ENCODE measurements around the gene RILPL1. TPM values are rescaled to one million over a fixed set of nuclear protein-coding genes. Genes with fewer than 3 reads are reported as not detected.
"Not testable (repeated sequence)": the region's sequence is repeated elsewhere in the genome, so short reads cannot be mapped to it uniquely, and the experiment has no call there.

Gene RILPL1
- total and polyA plus RNA-seq, 12 donors, result 12.9 to 42.9 (median 20.6) TPM

DNA sequence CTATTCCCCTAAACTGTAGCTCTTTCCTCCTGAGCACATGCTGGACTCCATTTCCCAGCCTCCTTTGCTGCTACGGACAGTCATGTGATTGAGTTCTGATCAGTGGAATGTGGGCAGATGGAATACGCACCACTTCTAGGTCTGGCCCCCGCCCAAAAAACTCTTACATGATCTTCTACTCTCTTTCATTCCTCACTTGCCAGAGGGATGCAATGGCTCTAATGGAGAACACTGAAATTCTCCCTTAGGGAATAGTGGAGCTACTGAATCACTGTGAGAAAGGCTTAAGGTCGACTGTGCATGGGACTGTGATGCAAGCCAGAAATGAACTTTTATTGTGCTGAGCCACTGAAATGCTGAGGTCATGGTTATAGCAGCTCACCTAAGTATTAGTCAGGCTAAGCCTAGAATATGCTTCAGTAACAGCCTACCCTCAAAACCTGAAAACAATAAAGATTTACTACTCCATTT, 37.9 kb upstream of the RILPL1 start:
- H3K27me3 ChIP-seq, result no peaks in the 10 kb centered on the region
- 33 to 41% (median 36%) methylated on average over 4 of the region's 4 CpGs for WGBS, 4 donors
- intact Hi-C loops (cut with DNase I), result no loop called here
- no peaks in the 10 kb centered on the region for H3K9me3 ChIP-seq (replicated peaks in 1 of 3)
- TF ChIP-seq POLR2A (IDR thresholded peaks at IDR 0.05), result no peak
- TF ChIP-seq, protein P1, sequence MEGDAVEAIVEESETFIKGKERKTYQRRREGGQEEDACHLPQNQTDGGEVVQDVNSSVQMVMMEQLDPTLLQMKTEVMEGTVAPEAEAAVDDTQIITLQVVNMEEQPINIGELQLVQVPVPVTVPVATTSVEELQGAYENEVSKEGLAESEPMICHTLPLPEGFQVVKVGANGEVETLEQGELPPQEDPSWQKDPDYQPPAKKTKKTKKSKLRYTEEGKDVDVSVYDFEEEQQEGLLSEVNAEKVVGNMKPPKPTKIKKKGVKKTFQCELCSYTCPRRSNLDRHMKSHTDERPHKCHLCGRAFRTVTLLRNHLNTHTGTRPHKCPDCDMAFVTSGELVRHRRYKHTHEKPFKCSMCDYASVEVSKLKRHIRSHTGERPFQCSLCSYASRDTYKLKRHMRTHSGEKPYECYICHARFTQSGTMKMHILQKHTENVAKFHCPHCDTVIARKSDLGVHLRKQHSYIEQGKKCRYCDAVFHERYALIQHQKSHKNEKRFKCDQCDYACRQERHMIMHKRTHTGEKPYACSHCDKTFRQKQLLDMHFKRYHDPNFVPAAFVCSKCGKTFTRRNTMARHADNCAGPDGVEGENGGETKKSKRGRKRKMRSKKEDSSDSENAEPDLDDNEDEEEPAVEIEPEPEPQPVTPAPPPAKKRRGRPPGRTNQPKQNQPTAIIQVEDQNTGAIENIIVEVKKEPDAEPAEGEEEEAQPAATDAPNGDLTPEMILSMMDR (IDR thresholded peaks at IDR 0.05), result no peak
- no peaks in the 10 kb centered on the region for H3K36me3 ChIP-seq (replicated peaks in 1 of 2)
- H3K4me3 ChIP-seq, result no peak overlapping the region
- peak; percentile 21 to 82 (median 66) for DNase-seq
- peak overlapping the region in 1 of 5 donors; percentile 46 for H3K27ac ChIP-seq
- no peaks in the 10 kb centered on the region for H3K4me1 ChIP-seq (replicated peaks in 1 of 2)

DNA sequence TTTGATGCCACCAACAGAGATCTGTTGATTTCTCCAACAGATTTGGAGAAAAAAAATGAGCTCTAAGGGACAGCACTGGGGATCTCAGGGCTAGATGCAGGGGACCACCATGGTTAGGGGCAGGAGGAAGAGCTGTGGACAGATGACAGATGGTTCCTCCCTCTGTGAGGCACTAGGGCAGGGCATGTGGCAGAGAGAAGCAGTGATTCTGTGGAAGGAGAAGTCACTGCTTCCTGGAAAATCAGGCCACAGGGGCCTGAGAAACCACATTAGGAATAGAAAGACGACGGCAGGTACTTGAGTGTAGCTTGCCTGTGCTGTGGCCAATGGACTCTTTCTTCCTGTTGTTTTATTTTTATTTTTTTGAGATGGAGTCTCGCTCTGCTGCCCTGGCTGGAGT, 25.9 kb upstream of the RILPL1 start:
- Histone ChIP-seq H3K9me3 (replicated peaks in 1 of 3) (no peaks in the 10 kb centered on the region), H3K27me3 (no peaks in the 10 kb centered on the region), H3K4me3 (no peak overlapping the region), H3K4me1 (replicated peaks in 1 of 2) (no peaks in the 10 kb centered on the region), H3K27ac (no peak overlapping the region), H3K36me3 (replicated peaks in 1 of 2) (no peaks in the 10 kb centered on the region)
- TF ChIP-seq, protein P1 (IDR thresholded peaks at IDR 0.05), result no peak
- no peak for TF ChIP-seq POLR2A (IDR thresholded peaks at IDR 0.05)
- 62 to 80% (median 69%) methylated on average over 3 of the region's 3 CpGs for WGBS, 4 donors
- intact Hi-C loops (cut with DNase I), result no loop called here
- no peak for DNase-seq

DNA sequence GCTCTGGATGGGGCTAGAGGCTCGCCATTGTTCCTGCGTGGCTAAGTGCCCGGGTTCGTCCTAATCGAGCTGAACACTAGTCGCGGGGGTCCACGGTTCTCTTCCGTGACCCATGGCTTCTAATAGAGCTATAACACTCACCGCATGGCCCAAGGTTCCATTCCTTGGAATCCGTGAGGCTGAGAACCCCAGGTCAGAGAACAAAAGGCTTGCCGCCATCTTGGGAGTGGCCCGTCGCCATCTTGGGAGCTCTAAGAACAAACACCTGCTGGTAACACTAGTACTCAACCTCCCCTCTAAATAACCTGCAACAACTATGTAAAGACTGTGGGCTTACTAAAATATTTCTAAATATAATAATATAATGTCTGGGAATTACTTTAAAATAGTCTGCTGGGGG, 25.0 kb upstream of the RILPL1 start:
- H3K4me1 ChIP-seq (replicated peaks in 1 of 2); intact Hi-C loops (cut with DNase I); H3K27ac ChIP-seq; H3K27me3 ChIP-seq; H3K4me3 ChIP-seq; DNase-seq; H3K9me3 ChIP-seq (replicated peaks in 1 of 3); H3K36me3 ChIP-seq (replicated peaks in 1 of 2): not testable (repeated sequence)
- WGBS, 4 donors, result 83 to 94% (median 90%) methylated on average over 2 to 14 of the region's 14 CpGs

DNA sequence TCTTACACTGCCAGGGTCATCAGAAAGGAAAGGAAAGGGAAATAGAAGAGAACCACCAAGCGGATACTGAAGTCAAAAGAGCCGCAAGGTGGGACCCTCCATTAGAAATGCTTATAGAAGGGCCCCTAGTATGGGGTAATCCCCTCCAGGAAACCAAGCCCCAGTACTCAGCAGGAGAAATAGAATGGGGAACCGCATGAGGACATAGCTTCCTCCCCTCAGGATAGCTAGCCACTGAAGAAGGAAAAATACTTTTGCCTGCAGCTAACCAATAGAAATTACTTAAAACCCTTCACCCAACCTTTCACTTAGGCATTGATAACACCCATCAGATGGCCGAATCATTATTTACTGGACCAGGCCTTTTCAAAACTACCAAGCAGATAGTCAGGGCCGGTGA, 21.3 kb upstream of the RILPL1 start:
- H3K4me1 ChIP-seq (replicated peaks in 1 of 2); H3K4me3 ChIP-seq; H3K9me3 ChIP-seq (replicated peaks in 1 of 3); H3K36me3 ChIP-seq (replicated peaks in 1 of 2); H3K27ac ChIP-seq; intact Hi-C loops (cut with DNase I); DNase-seq; H3K27me3 ChIP-seq: not testable (repeated sequence)
- 69 to 92% (median 84%) methylated on average over 5 of the region's 5 CpGs for WGBS, 4 donors

DNA sequence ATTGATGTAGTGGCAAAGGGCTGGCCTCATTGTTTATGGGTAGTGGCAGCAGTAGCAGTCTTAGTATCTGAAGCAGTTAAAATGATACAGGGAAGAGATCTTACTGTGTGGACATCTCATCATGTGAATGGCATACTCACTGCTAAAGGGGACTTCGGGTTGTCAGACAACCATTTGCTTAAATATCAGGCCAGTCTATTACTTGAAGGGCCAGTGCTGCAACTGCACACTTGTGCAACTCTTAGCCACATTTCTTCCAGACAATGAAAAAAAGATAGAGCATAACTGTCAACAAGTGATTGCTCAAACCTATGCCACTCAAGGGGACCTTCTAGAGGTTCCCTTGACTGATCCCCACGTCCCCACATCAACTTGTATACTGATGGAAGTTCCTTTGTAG, 20.6 kb upstream of the RILPL1 start:
- DNase-seq; H3K27ac ChIP-seq; H3K4me1 ChIP-seq (replicated peaks in 1 of 2); H3K36me3 ChIP-seq (replicated peaks in 1 of 2); intact Hi-C loops (cut with DNase I); H3K9me3 ChIP-seq (replicated peaks in 1 of 3); H3K4me3 ChIP-seq; H3K27me3 ChIP-seq: not testable (repeated sequence)
- 55 to 68% (median 57%) methylated on average over 2 of the region's 2 CpGs for WGBS, 4 donors

DNA sequence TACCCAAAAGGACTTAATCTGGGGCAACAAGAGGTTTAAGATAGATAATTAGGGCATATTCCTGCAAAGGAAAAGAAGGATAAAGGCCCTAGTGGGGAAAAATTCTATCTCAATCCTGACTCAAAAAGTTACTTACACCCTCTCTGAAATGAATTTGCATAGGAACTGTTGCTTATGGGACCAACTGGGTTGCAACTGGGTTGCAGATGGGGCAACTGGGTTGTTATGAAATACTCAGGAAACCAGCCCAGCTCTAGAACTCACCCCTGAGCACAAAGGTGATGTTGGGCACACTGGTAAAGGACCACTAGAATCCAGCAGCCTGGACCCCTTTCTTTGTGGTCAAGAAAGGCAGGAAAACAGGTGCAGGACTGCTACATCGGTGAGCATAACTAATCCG, 17.2 kb upstream of the RILPL1 start:
- Histone ChIP-seq H3K4me3 (no peak overlapping the region), H3K27ac (no peak overlapping the region), H3K9me3 (replicated peaks in 1 of 3) (no peaks in the 10 kb centered on the region), H3K27me3 (no peaks in the 10 kb centered on the region), H3K4me1 (replicated peaks in 1 of 2) (no peaks in the 10 kb centered on the region), H3K36me3 (replicated peaks in 1 of 2) (no peaks in the 10 kb centered on the region)
- intact Hi-C loops (cut with DNase I), result no loop called here
- WGBS, 4 donors, result 72 to 92% (median 81%) methylated on average over 2 of the region's 2 CpGs
- DNase-seq, result no peak
- TF ChIP-seq POLR2A (IDR thresholded peaks at IDR 0.05), result no peak
- TF ChIP-seq, protein P1 (IDR thresholded peaks at IDR 0.05), result no peak
